ENCODE results near the gene ARHGEF33. TPM values are rescaled to one million over a fixed set of nuclear protein-coding genes. Genes with fewer than 3 reads are reported as not detected.
A peak's percentile ranks its signal among the peaks of the same experiment; 100 is the strongest.

Gene ARHGEF33
- total and polyA plus RNA-seq, 7 donors: 0.41 to 2.2 (median 1.4) TPM; not detected in 2

DNA sequence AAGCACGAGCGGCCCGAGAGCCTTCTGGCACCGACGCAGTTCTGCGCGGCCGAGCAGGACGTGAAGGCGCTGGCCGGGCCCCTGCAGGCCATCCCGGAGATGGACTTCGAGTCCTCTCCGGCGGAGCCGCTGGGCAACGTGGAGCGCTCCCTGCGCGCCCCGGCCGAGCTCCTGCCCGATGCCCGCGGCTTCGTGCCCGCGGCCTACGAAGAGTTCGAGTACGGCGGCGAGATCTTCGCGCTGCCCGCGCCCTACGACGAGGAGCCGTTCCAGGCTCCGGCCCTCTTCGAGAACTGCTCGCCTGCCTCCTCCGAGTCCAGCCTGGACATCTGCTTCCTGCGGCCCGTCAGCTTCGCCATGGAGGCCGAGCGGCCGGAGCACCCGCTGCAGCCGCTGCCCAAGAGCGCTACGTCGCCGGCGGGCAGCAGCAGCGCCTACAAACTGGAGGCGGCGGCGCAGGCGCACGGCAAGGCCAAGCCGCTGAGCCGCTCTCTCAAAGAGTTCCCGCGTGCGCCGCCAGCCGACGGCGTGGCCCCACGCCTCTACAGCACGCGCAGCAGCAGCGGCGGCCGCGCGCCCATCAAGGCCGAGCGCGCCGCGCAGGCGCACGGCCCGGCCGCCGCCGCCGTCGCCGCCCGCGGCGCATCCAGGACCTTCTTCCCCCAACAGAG is 70.4 kb downstream of the ARHGEF33 start:
- H3K27ac ChIP-seq: peak overlapping the region in 2 of 4 donors; percentile 37 to 58
- H3K27me3 ChIP-seq: no peaks in the 10 kb centered on the region
- intact Hi-C loops (cut with DNase I): no loop called here
- no peaks in the 10 kb centered on the region for H3K36me3 ChIP-seq
- H3K9me3 ChIP-seq: no peaks in the 10 kb centered on the region
- H3K4me3 ChIP-seq: peak overlapping the region; percentile 27 to 53 (median 43)
- peak; percentile 87 for DNase-seq
- TF ChIP-seq POLR2A (IDR thresholded peaks at IDR 0.05) (no peak), EP300 (IDR thresholded peaks at IDR 0.05) (no peak), POLR2AphosphoS5 (IDR thresholded peaks at IDR 0.05) (no peak)
- TF ChIP-seq, protein P1, sequence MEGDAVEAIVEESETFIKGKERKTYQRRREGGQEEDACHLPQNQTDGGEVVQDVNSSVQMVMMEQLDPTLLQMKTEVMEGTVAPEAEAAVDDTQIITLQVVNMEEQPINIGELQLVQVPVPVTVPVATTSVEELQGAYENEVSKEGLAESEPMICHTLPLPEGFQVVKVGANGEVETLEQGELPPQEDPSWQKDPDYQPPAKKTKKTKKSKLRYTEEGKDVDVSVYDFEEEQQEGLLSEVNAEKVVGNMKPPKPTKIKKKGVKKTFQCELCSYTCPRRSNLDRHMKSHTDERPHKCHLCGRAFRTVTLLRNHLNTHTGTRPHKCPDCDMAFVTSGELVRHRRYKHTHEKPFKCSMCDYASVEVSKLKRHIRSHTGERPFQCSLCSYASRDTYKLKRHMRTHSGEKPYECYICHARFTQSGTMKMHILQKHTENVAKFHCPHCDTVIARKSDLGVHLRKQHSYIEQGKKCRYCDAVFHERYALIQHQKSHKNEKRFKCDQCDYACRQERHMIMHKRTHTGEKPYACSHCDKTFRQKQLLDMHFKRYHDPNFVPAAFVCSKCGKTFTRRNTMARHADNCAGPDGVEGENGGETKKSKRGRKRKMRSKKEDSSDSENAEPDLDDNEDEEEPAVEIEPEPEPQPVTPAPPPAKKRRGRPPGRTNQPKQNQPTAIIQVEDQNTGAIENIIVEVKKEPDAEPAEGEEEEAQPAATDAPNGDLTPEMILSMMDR (IDR thresholded peaks at IDR 0.05): no peak
- WGBS, 2 donors: 7 to 20% methylated on average over 97 of the region's 97 CpGs
- H3K4me1 ChIP-seq: peaks cover 0 to 13% (median 8%) of the 10 kb centered on the region in 4 donors

GRCh38 chr2:38960609-38961320 is 71.1 kb downstream of the ARHGEF33 start:
- peaks cover 0 to 13% (median 8%) of the 10 kb centered on the region in 4 donors for H3K4me1 ChIP-seq
- no peaks in the 10 kb centered on the region for H3K36me3 ChIP-seq
- TF ChIP-seq, protein P1 (IDR thresholded peaks at IDR 0.05): no peak
- TF ChIP-seq EP300 (IDR thresholded peaks at IDR 0.05): no peak
- TF ChIP-seq POLR2AphosphoS5 (IDR thresholded peaks at IDR 0.05): no peak
- intact Hi-C loops (cut with DNase I): no loop called here
- no peaks in the 10 kb centered on the region for H3K9me3 ChIP-seq
- peak overlapping the region in 3 of 4 donors; percentile 37 to 53 (median 49) for H3K4me3 ChIP-seq
- DNase-seq: peak; percentile 65
- H3K27me3 ChIP-seq: no peaks in the 10 kb centered on the region
- WGBS, 2 donors: 64 to 79% methylated on average over 34 of the region's 34 CpGs
- peak overlapping the region in 1 of 4 donors; percentile 28 for H3K27ac ChIP-seq

GRCh38 chr2:38966006-38966405 is 76.3 kb downstream of the ARHGEF33 start:
- Histone ChIP-seq H3K27ac (no peak overlapping the region), H3K27me3 (no peaks in the 10 kb centered on the region), H3K4me3 (no peak overlapping the region), H3K36me3 (no peaks in the 10 kb centered on the region), H3K9me3 (no peaks in the 10 kb centered on the region), H3K4me1 (no peaks in the 10 kb centered on the region)
- no peak for TF ChIP-seq POLR2AphosphoS5 (IDR thresholded peaks at IDR 0.05)
- TF ChIP-seq, protein P1 (IDR thresholded peaks at IDR 0.05): no peak
- TF ChIP-seq POLR2A (IDR thresholded peaks at IDR 0.05): no peak
- TF ChIP-seq EP300 (IDR thresholded peaks at IDR 0.05): no peak
- intact Hi-C loops (cut with DNase I): no loop called here
- WGBS, 2 donors: 97 to 98% methylated on average over 5 of the region's 5 CpGs
- DNase-seq: no peak

DNA sequence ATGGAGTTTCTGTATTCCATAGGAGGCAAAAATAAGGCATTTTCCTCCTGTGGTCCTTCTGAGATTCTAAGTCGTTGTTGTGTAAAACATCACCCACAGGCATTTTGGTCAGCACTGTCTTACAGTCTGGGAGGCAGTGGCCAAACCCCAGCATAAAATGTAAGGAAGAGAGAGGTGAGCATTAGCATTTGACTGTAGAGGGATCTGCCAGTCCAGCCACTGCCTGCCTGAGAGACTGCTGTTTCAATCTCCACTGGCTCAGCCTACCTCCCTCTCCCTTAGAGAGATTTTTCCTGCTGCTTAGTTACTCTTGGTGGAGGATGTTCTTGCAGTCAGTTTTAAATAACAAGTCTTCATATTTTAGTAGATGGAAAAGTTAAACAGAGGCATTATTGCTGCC is 77.0 kb downstream of the ARHGEF33 start:
- 77 to 84% methylated on average over 1 of the region's 1 CpG for WGBS, 2 donors
- H3K27ac ChIP-seq: no peak overlapping the region
- intact Hi-C loops (cut with DNase I): no loop called here
- no peaks in the 10 kb centered on the region for H3K9me3 ChIP-seq
- no peaks in the 10 kb centered on the region for H3K36me3 ChIP-seq
- no peak for TF ChIP-seq EP300 (IDR thresholded peaks at IDR 0.05)
- H3K4me1 ChIP-seq: no peaks in the 10 kb centered on the region
- no peak overlapping the region for H3K4me3 ChIP-seq
- DNase-seq: no peak
- H3K27me3 ChIP-seq: no peaks in the 10 kb centered on the region

DNA sequence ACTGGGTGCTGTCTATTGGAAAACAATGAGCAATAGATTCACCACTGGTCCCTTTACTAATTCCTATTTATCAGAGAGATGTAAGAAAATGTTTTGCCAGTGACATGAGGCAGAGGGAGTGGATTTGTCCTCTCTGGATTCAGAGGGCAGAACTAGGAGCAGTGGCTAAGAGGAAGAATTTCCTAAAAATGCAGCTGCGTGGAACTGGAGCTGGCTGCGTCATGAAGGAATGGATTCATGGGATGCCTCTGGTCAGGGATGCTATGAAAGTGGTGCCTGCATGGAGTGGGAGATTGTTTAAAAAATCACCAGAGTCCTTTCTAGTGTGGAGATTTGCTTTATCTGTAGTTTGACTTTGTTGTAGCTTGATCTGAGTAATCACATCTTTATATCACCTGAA is 78.3 kb downstream of the ARHGEF33 start:
- DNase-seq: no peak
- H3K4me1 ChIP-seq: no peaks in the 10 kb centered on the region
- H3K9me3 ChIP-seq: no peaks in the 10 kb centered on the region
- TF ChIP-seq POLR2A (IDR thresholded peaks at IDR 0.05) (no peak), EP300 (IDR thresholded peaks at IDR 0.05) (no peak), POLR2AphosphoS5 (IDR thresholded peaks at IDR 0.05) (no peak)
- TF ChIP-seq, protein P1 (IDR thresholded peaks at IDR 0.05): no peak
- 96 to 98% methylated on average over 2 of the region's 2 CpGs for WGBS, 2 donors
- H3K36me3 ChIP-seq: no peaks in the 10 kb centered on the region
- no peaks in the 10 kb centered on the region for H3K27me3 ChIP-seq
- H3K27ac ChIP-seq: no peak overlapping the region
- intact Hi-C loops (cut with DNase I): no loop called here
- no peak overlapping the region for H3K4me3 ChIP-seq

Measured in sigmoid colon (tissue), 7 donors.